Esophagus (tissue), 2 donors: ENCODE measurements around the gene SLC5A2. TPM values are rescaled to one million over a fixed set of nuclear protein-coding genes. Genes with fewer than 3 reads are reported as not detected.

Experiments
- polyA plus RNA-seq, 2 donors: library from polyadenylated mRNA; stranded (reverse); fragments of 200-250 nt; gene quantifications; one replicate each; pipeline ENCODE4 v1.2.3, GENCODE V29; 2013
- donor health status: healthy with polysubstance abuse.
- donor health status: Bipolar disorder and iron deficiency.

The SLC5A2 gene
- polyA plus RNA-seq, 2 donors: 0.73 to 1.3 TPM

Other genes with a start within 250 kb of the SLC5A2 start
- gene ITGAM, start 223.1 kb upstream of the SLC5A2 start, polyA plus RNA-seq: under 1 TPM; 0.44 to 0.57 TPM
- 1 to 10 TPM; 1.1 to 1.5 TPM for gene ITGAX, start 127.9 kb upstream of the SLC5A2 start, polyA plus RNA-seq
- under 1 TPM in 1 of 2 donors, not detected in 1; 0.02 TPM for gene ITGAD, start 89.8 kb upstream of the SLC5A2 start, polyA plus RNA-seq
- under 1 TPM; 0.24 to 0.53 TPM for gene COX6A2, start 54.8 kb upstream of the SLC5A2 start, polyA plus RNA-seq
- under 1 TPM; 0.12 to 0.18 TPM for gene ZNF843, start 40.3 kb upstream of the SLC5A2 start, polyA plus RNA-seq
- 10 to 100 TPM; 10.3 to 15.1 TPM for gene ARMC5, start 23.6 kb upstream of the SLC5A2 start, polyA plus RNA-seq
- gene TGFB1I1, start 11.0 kb upstream of the SLC5A2 start, polyA plus RNA-seq: 10 to 100 TPM; 13.5 to 28.2 TPM
- 10 to 100 TPM; 31.6 to 52.1 TPM for gene RUSF1, start 25.3 kb downstream of the SLC5A2 start, polyA plus RNA-seq
- gene AHSP, start 44.8 kb downstream of the SLC5A2 start, polyA plus RNA-seq: not detected